A549 (cell line): Measurements from ENCODE around the gene TECPR2.

Source experiments
- CEBPB ChIP-seq, 2 experiments: fragments of >200 bp in 1 of 2; sonication (Bioruptor Twin) in 1 of 2; formaldehyde crosslinking in 1 of 2; IDR thresholded peaks; 2 replicates each; pipeline ENCODE4 v1.6.1; 2012 to 2016
- ESRRA ChIP-seq: fragments of 150-350 bp; IDR thresholded peaks from 2 replicates; pipeline ENCODE4 v1.6.1; 2014; ENCODE audit warnings: mild to moderate bottlenecking, low read length, borderline replicate concordance
- GATA3 ChIP-seq: IDR thresholded peaks from 2 replicates; pipeline ENCODE4 v1.6.1; 2012; ENCODE audit warnings: borderline replicate concordance
- JUNB ChIP-seq: fragments of >200 bp; sonication (Bioruptor Twin); formaldehyde crosslinking; IDR thresholded peaks from 2 replicates; pipeline ENCODE4 v1.6.1; 2016
- MYC ChIP-seq: IDR thresholded peaks from 2 replicates; pipeline ENCODE4 v1.6.1; 2012; ENCODE audit warnings: mild to moderate bottlenecking, inconsistent platforms, low read length, improper control_type of control experiment, borderline replicate concordance
- NFE2L2 ChIP-seq: fragments of 150-350 bp; conservative IDR thresholded peaks from 2 replicates; pipeline ENCODE4 v1.6.1; 2014; ENCODE audit warnings: low read length
- POLR2A ChIP-seq: IDR thresholded peaks from 2 replicates; pipeline ENCODE4 v1.6.1; 2012; ENCODE audit warnings: mild to moderate bottlenecking, low read length
- RFX5 ChIP-seq: fragments of 450-650 bp; IDR thresholded peaks from 2 replicates; pipeline ENCODE4 v1.7.1; 2014; ENCODE audit warnings: antibody characterized with exemption, mild to moderate bottlenecking, moderate library complexity
- RNF2 ChIP-seq: fragments of 200-600 bp; sonication (generic); IDR thresholded peaks from 2 replicates; pipeline ENCODE4 v1.6.1; 2016; ENCODE audit warnings: low read depth, mild to moderate bottlenecking, antibody characterized with exemption, moderate library complexity, borderline replicate concordance
- ZFP36 ChIP-seq: fragments of 450-650 bp; IDR thresholded peaks from 2 replicates; pipeline ENCODE4 v1.6.1; 2014; ENCODE audit warnings: borderline replicate concordance; ENCODE audit not compliant: partially characterized antibody
- TF ChIP-seq, protein P1 (sequence below): fragments of >200 bp; sonication (Bioruptor Twin); formaldehyde crosslinking; IDR thresholded peaks from 3 replicates; pipeline ENCODE4 v1.5.1; 2016
- TF ChIP-seq, protein P2 (sequence below): fragments of 200-600 bp; sonication (generic); IDR thresholded peaks from 2 replicates; pipeline ENCODE4 v1.6.1; 2016; ENCODE audit warnings: antibody characterized with exemption, mild to moderate bottlenecking, moderate library complexity
- TF ChIP-seq, protein P3 (sequence below): fragments of 150-350 bp; IDR thresholded peaks from 2 replicates; pipeline ENCODE4 v1.6.1; 2014; ENCODE audit warnings: low read depth, mild to moderate bottlenecking, low read length

DNA sequence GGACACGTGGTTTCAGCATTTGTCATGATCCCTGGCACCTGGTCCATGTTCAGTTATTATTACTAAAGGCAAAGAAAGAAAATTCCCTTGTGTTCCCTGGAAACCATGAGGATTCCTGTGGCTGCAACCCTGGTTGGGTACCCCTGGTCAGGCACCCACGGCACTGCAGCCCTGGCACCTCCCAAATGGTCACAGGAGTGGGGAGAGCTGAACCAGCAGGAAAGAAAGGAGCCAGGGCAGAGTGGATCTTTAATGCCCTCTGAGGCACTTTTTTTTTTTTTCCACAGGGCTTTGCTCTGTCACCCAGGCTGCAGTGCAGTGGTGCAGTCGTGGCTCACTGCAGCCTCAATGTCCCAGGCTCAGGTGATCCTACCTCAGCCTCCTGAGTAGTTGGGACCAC is 17.5 kb upstream of the TECPR2 start:
- TF ChIP-seq, protein P1, sequence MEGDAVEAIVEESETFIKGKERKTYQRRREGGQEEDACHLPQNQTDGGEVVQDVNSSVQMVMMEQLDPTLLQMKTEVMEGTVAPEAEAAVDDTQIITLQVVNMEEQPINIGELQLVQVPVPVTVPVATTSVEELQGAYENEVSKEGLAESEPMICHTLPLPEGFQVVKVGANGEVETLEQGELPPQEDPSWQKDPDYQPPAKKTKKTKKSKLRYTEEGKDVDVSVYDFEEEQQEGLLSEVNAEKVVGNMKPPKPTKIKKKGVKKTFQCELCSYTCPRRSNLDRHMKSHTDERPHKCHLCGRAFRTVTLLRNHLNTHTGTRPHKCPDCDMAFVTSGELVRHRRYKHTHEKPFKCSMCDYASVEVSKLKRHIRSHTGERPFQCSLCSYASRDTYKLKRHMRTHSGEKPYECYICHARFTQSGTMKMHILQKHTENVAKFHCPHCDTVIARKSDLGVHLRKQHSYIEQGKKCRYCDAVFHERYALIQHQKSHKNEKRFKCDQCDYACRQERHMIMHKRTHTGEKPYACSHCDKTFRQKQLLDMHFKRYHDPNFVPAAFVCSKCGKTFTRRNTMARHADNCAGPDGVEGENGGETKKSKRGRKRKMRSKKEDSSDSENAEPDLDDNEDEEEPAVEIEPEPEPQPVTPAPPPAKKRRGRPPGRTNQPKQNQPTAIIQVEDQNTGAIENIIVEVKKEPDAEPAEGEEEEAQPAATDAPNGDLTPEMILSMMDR: no peak
- TF ChIP-seq POLR2A: no peak
- TF ChIP-seq, protein P2, sequence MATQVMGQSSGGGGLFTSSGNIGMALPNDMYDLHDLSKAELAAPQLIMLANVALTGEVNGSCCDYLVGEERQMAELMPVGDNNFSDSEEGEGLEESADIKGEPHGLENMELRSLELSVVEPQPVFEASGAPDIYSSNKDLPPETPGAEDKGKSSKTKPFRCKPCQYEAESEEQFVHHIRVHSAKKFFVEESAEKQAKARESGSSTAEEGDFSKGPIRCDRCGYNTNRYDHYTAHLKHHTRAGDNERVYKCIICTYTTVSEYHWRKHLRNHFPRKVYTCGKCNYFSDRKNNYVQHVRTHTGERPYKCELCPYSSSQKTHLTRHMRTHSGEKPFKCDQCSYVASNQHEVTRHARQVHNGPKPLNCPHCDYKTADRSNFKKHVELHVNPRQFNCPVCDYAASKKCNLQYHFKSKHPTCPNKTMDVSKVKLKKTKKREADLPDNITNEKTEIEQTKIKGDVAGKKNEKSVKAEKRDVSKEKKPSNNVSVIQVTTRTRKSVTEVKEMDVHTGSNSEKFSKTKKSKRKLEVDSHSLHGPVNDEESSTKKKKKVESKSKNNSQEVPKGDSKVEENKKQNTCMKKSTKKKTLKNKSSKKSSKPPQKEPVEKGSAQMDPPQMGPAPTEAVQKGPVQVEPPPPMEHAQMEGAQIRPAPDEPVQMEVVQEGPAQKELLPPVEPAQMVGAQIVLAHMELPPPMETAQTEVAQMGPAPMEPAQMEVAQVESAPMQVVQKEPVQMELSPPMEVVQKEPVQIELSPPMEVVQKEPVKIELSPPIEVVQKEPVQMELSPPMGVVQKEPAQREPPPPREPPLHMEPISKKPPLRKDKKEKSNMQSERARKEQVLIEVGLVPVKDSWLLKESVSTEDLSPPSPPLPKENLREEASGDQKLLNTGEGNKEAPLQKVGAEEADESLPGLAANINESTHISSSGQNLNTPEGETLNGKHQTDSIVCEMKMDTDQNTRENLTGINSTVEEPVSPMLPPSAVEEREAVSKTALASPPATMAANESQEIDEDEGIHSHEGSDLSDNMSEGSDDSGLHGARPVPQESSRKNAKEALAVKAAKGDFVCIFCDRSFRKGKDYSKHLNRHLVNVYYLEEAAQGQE: no peak
- TF ChIP-seq, protein P3, sequence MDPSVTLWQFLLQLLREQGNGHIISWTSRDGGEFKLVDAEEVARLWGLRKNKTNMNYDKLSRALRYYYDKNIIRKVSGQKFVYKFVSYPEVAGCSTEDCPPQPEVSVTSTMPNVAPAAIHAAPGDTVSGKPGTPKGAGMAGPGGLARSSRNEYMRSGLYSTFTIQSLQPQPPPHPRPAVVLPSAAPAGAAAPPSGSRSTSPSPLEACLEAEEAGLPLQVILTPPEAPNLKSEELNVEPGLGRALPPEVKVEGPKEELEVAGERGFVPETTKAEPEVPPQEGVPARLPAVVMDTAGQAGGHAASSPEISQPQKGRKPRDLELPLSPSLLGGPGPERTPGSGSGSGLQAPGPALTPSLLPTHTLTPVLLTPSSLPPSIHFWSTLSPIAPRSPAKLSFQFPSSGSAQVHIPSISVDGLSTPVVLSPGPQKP: no peak
- TF ChIP-seq MYC: no peak
- no peak for TF ChIP-seq GATA3
- TF ChIP-seq NFE2L2: no peak
- TF ChIP-seq CEBPB (IDR thresholded peaks at IDR 0.05): no peak
- no peak for TF ChIP-seq RFX5
- TF ChIP-seq ESRRA: no peak
- TF ChIP-seq JUNB: no peak
- no peak for TF ChIP-seq ZFP36
- TF ChIP-seq RNF2: no peak
